ENCODE measurements around the gene SLC4A8. TPM values are rescaled to one million over a fixed set of nuclear protein-coding genes. Genes with fewer than 3 reads are reported as not detected.
"Not testable (repeated sequence)": the region's sequence is repeated elsewhere in the genome, so short reads cannot be mapped to it uniquely, and the experiment has no call there.

SLC4A8 gene
- total and polyA plus RNA-seq, 4 donors: 1.1 to 12.2 (median 3.0) TPM

GRCh38 chr12:51449580-51450246 lies 25.1 kb downstream of the SLC4A8 start:
- Histone ChIP-seq H3K36me3 (ENCODE audit: control insufficient read depth in 4 of 4, insufficient read depth in 4 of 4, low read length in 4 of 4) (no peaks in the 10 kb centered on the region), H3K9me3 (ENCODE audit: control insufficient read depth in 4 of 4, insufficient read depth in 3 of 4, low read length in 3 of 4) (no peaks in the 10 kb centered on the region), H3K4me1 (ENCODE audit: control insufficient read depth in 5 of 5, insufficient read depth in 5 of 5, low read length in 5 of 5) (peaks cover 0 to 2% (median 0%) of the 10 kb centered on the region in 5 donors), H3K27ac (ENCODE audit: low read depth in 1 of 2, low read length in 1 of 2) (no peak overlapping the region), H3K27me3 (ENCODE audit: control insufficient read depth in 3 of 3, insufficient read depth in 3 of 3, low read length in 2 of 3) (no peaks in the 10 kb centered on the region), H3K4me3 (no peak overlapping the region), H3K9ac (ENCODE audit: insufficient read depth in 1 of 2, low read length in 2 of 2) (no peak overlapping the region)
- DNase-seq: no peak
- no peak for ATAC-seq (ENCODE audit: insufficient read depth, low FRiP score)
- 89 to 91% methylated on average over 3 of the region's 3 CpGs for WGBS, 2 donors
- TF ChIP-seq CTCF (IDR thresholded peaks at IDR 0.05; ENCODE audit: control extremely low read depth, extremely low read depth): no peak

- Histone ChIP-seq H3K27ac (ENCODE audit: low read depth in 1 of 2, low read length in 1 of 2) (no peak overlapping the region), H3K4me1 (ENCODE audit: control insufficient read depth in 5 of 5, insufficient read depth in 5 of 5, low read length in 5 of 5) (peaks cover 0 to 2% (median 0%) of the 10 kb centered on the region in 5 donors), H3K9me3 (ENCODE audit: control insufficient read depth in 4 of 4, insufficient read depth in 3 of 4, low read length in 3 of 4) (no peaks in the 10 kb centered on the region), H3K4me3 (no peak overlapping the region), H3K36me3 (ENCODE audit: control insufficient read depth in 4 of 4, insufficient read depth in 4 of 4, low read length in 4 of 4) (no peaks in the 10 kb centered on the region), H3K27me3 (ENCODE audit: control insufficient read depth in 3 of 3, insufficient read depth in 3 of 3, low read length in 2 of 3) (no peaks in the 10 kb centered on the region), H3K9ac (ENCODE audit: insufficient read depth in 1 of 2, low read length in 2 of 2) (no peak overlapping the region)
- no peak for ATAC-seq (ENCODE audit: insufficient read depth, low FRiP score)
- TF ChIP-seq CTCF (IDR thresholded peaks at IDR 0.05; ENCODE audit: control extremely low read depth, extremely low read depth): no peak
- DNase-seq: no peak
- WGBS, 2 donors: 75 to 81% methylated on average over 1 of the region's 1 CpG
Measured at GRCh38 chr12:51450333-51450732, 25.7 kb downstream of the SLC4A8 start.

GRCh38 chr12:51450806-51451205 lies 26.2 kb downstream of the SLC4A8 start:
- Histone ChIP-seq H3K4me3 (no peak overlapping the region), H3K4me1 (ENCODE audit: control insufficient read depth in 5 of 5, insufficient read depth in 5 of 5, low read length in 5 of 5) (peaks cover 0 to 2% (median 0%) of the 10 kb centered on the region in 5 donors), H3K27ac (ENCODE audit: low read depth in 1 of 2, low read length in 1 of 2) (no peak overlapping the region), H3K27me3 (ENCODE audit: control insufficient read depth in 3 of 3, insufficient read depth in 3 of 3, low read length in 2 of 3) (no peaks in the 10 kb centered on the region), H3K9me3 (ENCODE audit: control insufficient read depth in 4 of 4, insufficient read depth in 3 of 4, low read length in 3 of 4) (no peaks in the 10 kb centered on the region), H3K36me3 (ENCODE audit: control insufficient read depth in 4 of 4, insufficient read depth in 4 of 4, low read length in 4 of 4) (no peaks in the 10 kb centered on the region), H3K9ac (ENCODE audit: insufficient read depth in 1 of 2, low read length in 2 of 2) (no peak overlapping the region)
- ATAC-seq (ENCODE audit: insufficient read depth, low FRiP score) (no peak), DNase-seq (no peak)
- no peak for TF ChIP-seq CTCF (IDR thresholded peaks at IDR 0.05; ENCODE audit: control extremely low read depth, extremely low read depth)
- WGBS, 2 donors: 94 to 96% methylated on average over 11 of the region's 11 CpGs

- DNase-seq; H3K9me3 ChIP-seq (ENCODE audit: control insufficient read depth in 4 of 4, insufficient read depth in 3 of 4, low read length in 3 of 4); H3K9ac ChIP-seq (ENCODE audit: insufficient read depth in 1 of 2, low read length in 2 of 2); H3K27ac ChIP-seq (ENCODE audit: low read depth in 1 of 2, low read length in 1 of 2); H3K4me3 ChIP-seq; H3K4me1 ChIP-seq (ENCODE audit: control insufficient read depth in 5 of 5, insufficient read depth in 5 of 5, low read length in 5 of 5); H3K27me3 ChIP-seq (ENCODE audit: control insufficient read depth in 3 of 3, insufficient read depth in 3 of 3, low read length in 2 of 3); ATAC-seq (ENCODE audit: insufficient read depth, low FRiP score); H3K36me3 ChIP-seq (ENCODE audit: control insufficient read depth in 4 of 4, insufficient read depth in 4 of 4, low read length in 4 of 4): not testable (repeated sequence)
- 66 to 84% methylated on average over 7 of the region's 7 CpGs for WGBS, 2 donors
Measured at GRCh38 chr12:51454016-51454415, 29.4 kb downstream of the SLC4A8 start.

- not testable (repeated sequence) for H3K36me3 ChIP-seq (ENCODE audit: control insufficient read depth in 4 of 4, insufficient read depth in 4 of 4, low read length in 4 of 4); H3K4me1 ChIP-seq (ENCODE audit: control insufficient read depth in 5 of 5, insufficient read depth in 5 of 5, low read length in 5 of 5); H3K27me3 ChIP-seq (ENCODE audit: control insufficient read depth in 3 of 3, insufficient read depth in 3 of 3, low read length in 2 of 3); ATAC-seq (ENCODE audit: insufficient read depth, low FRiP score); DNase-seq; H3K27ac ChIP-seq (ENCODE audit: low read depth in 1 of 2, low read length in 1 of 2); H3K9me3 ChIP-seq (ENCODE audit: control insufficient read depth in 4 of 4, insufficient read depth in 3 of 4, low read length in 3 of 4); H3K4me3 ChIP-seq; H3K9ac ChIP-seq (ENCODE audit: insufficient read depth in 1 of 2, low read length in 2 of 2)
- 60 to 92% methylated on average over 3 of the region's 6 CpGs for WGBS, 2 donors
Measured at GRCh38 chr12:51455050-51455449, 30.4 kb downstream of the SLC4A8 start.

Measured in lung (tissue), 12 donors.